Motor neuron (in vitro differentiated cells): ENCODE data around the gene STX11. TPM values are rescaled to one million over a fixed set of nuclear protein-coding genes. Genes with fewer than 3 reads are reported as not detected.
"Not testable (repeated sequence)": the region's sequence is repeated elsewhere in the genome, so short reads cannot be mapped to it uniquely, and the experiment has no call there.

Source experiments
- ATAC-seq, 8 experiments: fragments of 200-7000 bp; cut with Tn5 transposase; replicated peaks in 6 of 8; 2 replicates each; pipeline ENCODE4 v1.8.0; 2021; ENCODE audit warnings: mild to moderate bottlenecking in 8 of 8, moderate library complexity in 8 of 8
- H3K27ac ChIP-seq, 2 donors: fragments of 250-450 bp; sonication (Bioruptor Pico); 2 replicates each; pipeline ENCODE4 v1.9.0; 2021; ENCODE audit warnings: antibody characterized with exemption in 2 of 2, mild to moderate bottlenecking in 2 of 2, moderate library complexity in 1 of 2
- H3K4me1 ChIP-seq, 2 donors: fragments of 250-450 bp; sonication (Bioruptor Pico); replicated peaks in 1 of 2; 2 replicates each; pipeline ENCODE4 v1.6.1; 2021; ENCODE audit warnings: antibody characterized with exemption in 2 of 2, mild to moderate bottlenecking in 2 of 2, moderate library complexity in 1 of 2
- H3K4me3 ChIP-seq, 5 donors: fragments of 250-450 bp; sonication (Bioruptor Pico); 2 replicates each; pipeline ENCODE4 v1.9.0; 2021; ENCODE audit warnings: antibody characterized with exemption in 5 of 5, mild to moderate bottlenecking in 5 of 5, moderate library complexity in 4 of 5
- WGBS, 10 experiments: fragments of 450-650 bp; shearing (Covaris generic); methylation state at CpG; one replicate each; pipeline ENCODE4 v1.0.0; 2022; 5-methylcytosine and 5-hydroxymethylcytosine counted together
- in situ Hi-C, 9 experiments: fragments of 400-800 bp; cut with MboI; loops; one replicate each; pipeline ENCODE4 v1.15.0; 2021; ENCODE audit warnings: low sequenced_read_pairs in 9 of 9, low pct_unique_long_range_greater_than_20kb in 2 of 9; ENCODE audit not compliant: unreplicated experiment in 9 of 9
- total RNA-seq, 8 experiments: library from RNA; unstranded; fragments of 300-600 nt; gene quantifications; 2 replicates each; pipeline versions ENCODE4 v1.2.3 to v1.2.4, GENCODE V29; 2022

Gene STX11
- total RNA-seq, 8 experiments from 2014 or later, result 0.05 to 2.0 (median 0.60) TPM; not detected in 2

DNA sequence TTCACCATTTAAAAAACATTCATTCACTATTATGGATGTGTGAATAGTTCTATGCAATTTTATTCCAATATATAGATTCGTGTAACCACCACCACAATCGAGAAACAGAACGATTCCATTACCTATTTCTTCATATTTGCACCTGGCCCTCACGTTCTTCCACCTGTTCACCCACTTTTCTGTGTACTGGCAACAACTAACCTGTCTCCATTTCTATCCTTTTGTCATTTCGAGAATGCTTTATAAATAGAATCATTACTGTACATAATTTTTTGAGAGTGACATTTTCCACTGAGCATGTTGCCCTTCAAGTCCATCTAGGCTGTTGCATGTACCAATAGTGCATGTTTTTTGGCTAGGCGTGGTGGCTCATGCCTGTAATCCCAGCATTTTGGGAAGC lies 23.2 kb upstream of the STX11 start:
- WGBS, 10 experiments, result 16 to 100% (median 83%) methylated on average over 1 to 6 of the region's 6 CpGs
- Histone ChIP-seq H3K27ac (no peak overlapping the region), H3K4me1 (no peaks in the 10 kb centered on the region), H3K4me3 (no peak overlapping the region)
- ATAC-seq, result no peak
- in situ Hi-C loops, result no loop called here

DNA sequence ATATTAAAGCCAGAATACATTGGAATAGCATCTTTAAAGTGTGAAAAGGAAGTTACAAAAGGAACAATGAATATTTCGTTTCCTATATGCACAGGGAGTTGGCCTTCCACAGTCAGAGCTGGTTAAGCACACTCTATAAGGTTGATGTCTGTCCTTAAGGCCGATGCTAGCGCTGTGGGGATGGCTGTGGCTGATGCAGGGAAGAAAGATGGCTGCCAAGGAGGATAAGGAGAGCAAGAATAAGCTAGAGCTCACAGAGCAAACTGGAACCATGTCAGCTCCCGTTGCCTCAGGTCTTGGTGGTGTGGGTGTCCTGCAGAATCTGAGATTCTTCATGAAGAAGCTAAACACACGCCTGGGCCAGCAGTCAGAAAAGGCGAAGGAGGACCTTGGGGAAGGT lies 20.8 kb upstream of the STX11 start:
- no peak for ATAC-seq
- in situ Hi-C loops, result no loop called here

DNA sequence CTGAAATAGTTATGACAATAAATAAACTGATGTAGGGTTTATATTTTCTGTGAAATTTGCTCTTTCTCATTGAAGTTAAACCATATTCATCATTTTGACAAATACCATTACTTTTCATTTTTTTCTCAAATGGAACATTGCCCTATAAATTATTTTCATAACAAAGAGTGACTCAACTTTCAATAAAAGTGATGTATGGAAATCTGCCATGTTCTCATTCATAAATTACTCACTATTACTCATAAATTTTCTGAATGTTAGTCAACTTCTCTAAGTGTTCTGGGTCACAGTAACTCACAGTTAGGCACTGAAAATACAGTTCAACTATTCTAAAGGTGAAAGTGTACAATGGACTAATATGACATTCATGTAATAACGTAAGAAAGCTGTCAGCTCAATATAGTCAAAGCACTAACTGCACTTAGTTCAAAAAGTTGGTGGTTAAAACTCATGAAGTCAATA lies 19.0 kb upstream of the STX11 start:
- Histone ChIP-seq H3K4me3 (no peak overlapping the region), H3K27ac (no peak overlapping the region), H3K4me1 (no peaks in the 10 kb centered on the region)
- ATAC-seq, result no peak
- in situ Hi-C loops, result no loop called here
- WGBS, 10 experiments, result 14 to 100% (median 67%) methylated on average over 1 of the region's 1 CpG; no CpG with 5 or more reads in 3 of the 10 experiments

More for the DNA sequence above, 20.8 kb upstream of the STX11 start:
- Histone ChIP-seq H3K27ac (no peak overlapping the region), H3K4me1 (no peaks in the 10 kb centered on the region), H3K4me3 (no peak overlapping the region)
- 50 to 93% (median 80%) methylated on average over 1 to 5 of the region's 6 CpGs; no CpG with 5 or more reads in 1 of the 10 experiments for WGBS, 10 experiments

DNA sequence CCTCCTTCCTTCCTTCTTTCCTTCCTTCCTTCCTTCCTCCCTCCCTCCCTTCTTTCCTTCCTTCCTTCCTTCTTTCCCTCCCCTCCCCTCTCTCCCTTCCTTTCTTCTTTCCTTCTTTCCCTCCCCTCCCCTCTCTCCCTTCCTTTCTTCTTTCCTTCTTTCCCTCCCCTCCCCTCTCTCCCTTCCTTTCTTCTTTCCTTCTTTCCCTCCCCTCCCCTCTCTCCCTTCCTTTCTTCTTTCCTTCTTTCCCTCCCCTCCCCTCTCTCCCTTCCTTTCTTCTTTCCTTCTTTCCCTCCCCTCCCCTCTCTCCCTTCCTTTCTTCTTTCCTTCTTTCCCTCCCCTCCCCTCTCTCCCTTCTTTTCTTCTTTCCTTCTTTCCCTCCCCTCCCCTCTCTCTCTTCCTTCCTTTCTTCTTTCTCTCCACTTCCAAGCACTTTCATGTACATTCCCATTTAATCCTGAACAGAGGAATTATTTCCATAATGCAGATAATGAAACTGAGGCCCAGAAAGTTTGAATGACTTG lies 18.1 kb upstream of the STX11 start:
- H3K27ac ChIP-seq, H3K4me1 ChIP-seq, ATAC-seq, H3K4me3 ChIP-seq, in situ Hi-C loops: not testable (repeated sequence)

DNA sequence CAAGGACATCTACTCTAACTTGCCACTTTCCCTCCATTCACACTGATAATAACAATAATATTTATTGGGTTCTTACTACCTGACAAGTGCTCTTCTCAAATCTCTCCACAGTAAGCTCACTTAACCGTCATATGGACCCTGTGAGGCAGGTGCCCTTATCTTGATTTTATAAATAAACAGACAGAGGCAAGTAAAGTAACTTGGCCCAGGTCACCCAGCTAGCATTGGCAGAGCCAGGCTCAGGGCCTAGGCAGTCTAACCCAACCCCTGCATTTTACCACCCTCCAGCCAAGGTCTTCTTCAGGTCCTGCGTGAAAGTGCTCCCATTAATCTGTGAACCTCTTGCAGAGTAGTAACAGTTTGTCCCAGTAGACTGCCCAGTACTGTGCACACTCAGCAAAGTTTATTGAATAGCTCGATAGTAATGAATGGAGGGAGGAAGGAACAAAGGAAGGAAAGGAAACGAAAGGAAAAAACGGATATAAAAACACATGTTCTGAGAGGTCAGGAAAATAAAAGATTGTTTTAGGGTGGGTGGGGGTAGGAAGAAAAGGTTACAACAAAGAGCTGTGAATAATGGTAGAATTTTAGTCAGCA lies 17.0 kb upstream of the STX11 start:
- ATAC-seq, result no peak
- Histone ChIP-seq H3K4me1 (no peaks in the 10 kb centered on the region), H3K27ac (no peak overlapping the region), H3K4me3 (no peak overlapping the region)
- WGBS, 10 experiments, result 67 to 98% (median 88%) methylated on average over 4 to 5 of the region's 5 CpGs; no CpG with 5 or more reads in 1 of the 10 experiments
- in situ Hi-C loops, result no loop called here

DNA sequence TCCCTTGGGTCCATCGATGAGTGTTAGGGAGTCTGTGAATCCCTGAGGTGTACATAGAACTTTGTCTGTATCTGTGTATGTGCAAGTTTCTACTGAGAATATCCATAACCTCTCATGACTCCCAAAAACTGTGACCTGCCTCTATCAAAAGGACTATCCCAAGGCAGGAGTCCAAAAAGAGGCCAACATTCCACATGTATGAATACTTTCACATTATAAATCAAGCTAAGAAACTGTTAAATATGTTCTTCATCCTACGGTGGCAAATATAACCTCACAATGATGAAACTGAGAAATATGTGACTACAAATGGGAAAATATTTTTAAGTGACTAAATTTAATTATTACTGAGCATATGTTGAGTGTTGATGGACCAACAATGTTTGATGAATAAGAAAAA lies 16.1 kb upstream of the STX11 start:
- Histone ChIP-seq H3K4me3 (no peak overlapping the region), H3K4me1 (no peaks in the 10 kb centered on the region), H3K27ac (no peak overlapping the region)
- no peak for ATAC-seq
- in situ Hi-C loops, result no loop called here
- 49 to 100% (median 86%) methylated on average over 1 to 2 of the region's 2 CpGs; no CpG with 5 or more reads in 1 of the 10 experiments for WGBS, 10 experiments

DNA sequence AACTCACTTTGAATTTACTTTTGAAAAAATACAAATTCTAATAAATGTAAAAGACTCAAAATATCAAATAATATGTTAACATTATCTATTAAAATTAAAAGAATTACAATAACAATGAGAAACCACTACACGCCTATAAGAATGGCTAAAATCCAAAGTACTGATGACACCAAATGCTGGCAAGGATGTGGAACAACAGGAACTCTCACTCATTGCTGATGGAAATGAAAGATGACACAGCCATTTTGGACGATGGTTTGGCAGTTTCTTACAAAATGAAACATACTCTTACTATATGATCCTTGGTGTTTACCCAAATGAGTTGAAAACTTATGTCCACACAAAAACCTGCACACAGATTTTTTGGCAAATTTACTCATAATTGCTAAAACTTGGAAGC lies 15.6 kb upstream of the STX11 start:
- WGBS, 10 experiments, result 20 to 100% (median 67%) methylated on average over 1 to 2 of the region's 2 CpGs
- no peak for ATAC-seq
- no peak overlapping the region for H3K27ac ChIP-seq
- no peak overlapping the region for H3K4me3 ChIP-seq
- H3K4me1 ChIP-seq, result no peaks in the 10 kb centered on the region
- in situ Hi-C loops, result no loop called here

DNA sequence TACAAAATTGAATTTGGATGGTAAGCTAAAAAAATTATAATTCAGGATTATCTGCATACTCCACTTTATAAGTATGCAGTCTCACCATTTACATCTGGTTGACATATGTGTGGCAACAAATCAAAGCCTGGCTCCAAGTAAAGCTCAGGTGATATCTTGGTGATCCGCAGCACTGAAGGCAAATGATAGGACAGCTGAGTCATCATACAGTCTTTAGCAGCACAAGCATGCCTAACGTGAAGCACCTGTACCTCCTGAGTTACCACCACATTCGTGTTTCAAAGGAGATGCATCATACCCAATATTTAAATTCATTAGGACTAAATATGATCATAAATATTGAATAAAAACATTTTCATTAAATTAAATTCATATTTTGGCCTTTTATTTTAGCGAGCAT lies 11.8 kb upstream of the STX11 start:
- WGBS, 10 experiments, result 10 to 100% (median 69%) methylated on average over 1 to 4 of the region's 4 CpGs; no CpG with 5 or more reads in 1 of the 10 experiments
- Histone ChIP-seq H3K27ac (no peak overlapping the region), H3K4me1 (no peaks in the 10 kb centered on the region), H3K4me3 (no peak overlapping the region)
- ATAC-seq, result no peak
- in situ Hi-C loops, result no loop called here

DNA sequence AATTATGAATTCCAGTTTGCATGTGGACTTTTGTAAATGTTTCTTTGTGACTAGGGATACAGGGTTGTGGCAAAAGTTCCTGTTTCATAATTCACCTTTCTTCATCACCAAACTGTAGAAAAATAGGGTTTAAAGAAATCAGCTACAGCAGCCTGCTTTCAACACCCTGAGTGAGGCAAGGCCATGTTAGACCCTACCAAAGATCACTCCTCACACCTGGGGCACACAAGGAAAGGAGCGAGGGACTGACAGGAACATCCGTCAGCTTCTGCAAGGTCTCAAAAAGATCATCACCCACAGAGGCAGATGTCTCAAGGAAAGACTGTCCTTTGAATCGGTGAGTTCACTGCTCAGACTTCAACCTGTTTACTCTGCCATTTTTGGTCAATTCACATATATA lies 10.5 kb upstream of the STX11 start:
- in situ Hi-C loops, result no loop called here
- H3K4me3 ChIP-seq, result no peak overlapping the region
- H3K27ac ChIP-seq, result no peak overlapping the region
- H3K4me1 ChIP-seq, result no peaks in the 10 kb centered on the region
- no peak for ATAC-seq
- 40 to 100% (median 97%) methylated on average over 1 to 3 of the region's 3 CpGs; no CpG with 5 or more reads in 6 of the 10 experiments for WGBS, 10 experiments

DNA sequence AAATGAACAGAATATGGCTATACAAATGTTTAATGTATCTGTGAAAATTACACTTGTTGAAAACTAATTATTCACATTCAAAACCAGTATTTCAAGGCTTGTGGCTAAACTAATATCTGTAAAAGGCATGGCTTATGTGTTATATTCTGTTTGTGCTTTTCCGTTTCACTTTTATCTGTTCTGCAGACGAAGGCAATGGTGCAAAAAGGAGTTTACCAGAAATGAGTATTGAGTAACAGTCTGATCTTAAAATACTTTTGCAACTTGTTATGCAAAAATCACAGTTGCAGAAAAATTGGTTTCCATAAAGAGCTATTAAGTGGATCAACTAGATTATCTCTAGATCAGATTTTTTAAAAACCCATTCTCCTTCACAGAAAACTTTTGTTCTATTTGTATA lies 9.4 kb upstream of the STX11 start:
- H3K4me1 ChIP-seq, result no peaks in the 10 kb centered on the region
- ATAC-seq, result peak in 1 of 8 experiments; percentile 19
- no peak overlapping the region for H3K27ac ChIP-seq
- in situ Hi-C loops, result no loop called here
- WGBS, 10 experiments, result 33 to 100% (median 76%) methylated on average over 1 to 2 of the region's 2 CpGs; no CpG with 5 or more reads in 2 of the 10 experiments
- no peak overlapping the region for H3K4me3 ChIP-seq

DNA sequence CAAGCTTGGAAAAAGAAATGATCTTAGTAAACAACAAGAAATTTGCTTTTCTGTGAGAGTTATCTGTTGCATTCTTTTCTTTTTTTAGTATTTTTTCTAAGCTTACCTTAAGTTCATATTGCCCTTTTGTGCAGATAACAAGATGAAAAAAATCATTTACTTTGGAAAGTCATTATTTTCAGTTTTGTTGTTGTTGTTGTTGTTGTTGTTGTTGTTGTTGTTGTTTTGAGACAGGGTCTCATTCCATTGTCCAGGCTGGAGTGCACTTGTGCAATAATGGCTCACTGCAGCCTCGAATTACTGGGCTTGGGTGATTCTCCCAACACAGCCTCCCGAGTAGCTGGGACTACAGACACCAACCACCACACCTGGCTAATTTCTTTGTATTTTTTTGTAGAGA lies 8.8 kb upstream of the STX11 start:
- Histone ChIP-seq H3K4me1 (no peaks in the 10 kb centered on the region), H3K27ac (no peak overlapping the region), H3K4me3 (no peak overlapping the region)
- in situ Hi-C loops, result no loop called here
- ATAC-seq, result no peak
- WGBS, 10 experiments, result 51 to 100% (median 73%) methylated on average over 1 to 2 of the region's 2 CpGs; no CpG with 5 or more reads in 5 of the 10 experiments

DNA sequence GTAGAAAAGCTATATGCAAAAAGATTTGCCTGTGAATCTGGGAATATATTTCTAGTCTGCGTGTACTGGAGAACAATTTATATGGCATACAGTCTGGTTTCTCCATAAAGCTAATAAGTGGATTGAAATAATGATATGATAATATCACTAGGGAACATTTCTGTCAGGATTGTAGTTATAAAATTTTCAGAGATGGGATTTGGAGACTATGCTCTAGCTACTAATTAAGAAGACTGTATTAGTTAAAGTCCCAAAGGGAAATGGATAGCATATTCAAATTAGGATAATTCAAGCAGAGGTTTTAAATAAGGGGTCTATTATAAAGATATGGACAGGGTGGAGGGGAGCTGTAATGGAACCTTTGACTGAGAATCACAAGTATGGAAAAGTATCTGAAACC lies 7.2 kb upstream of the STX11 start:
- Histone ChIP-seq H3K27ac (no peak overlapping the region), H3K4me1 (no peaks in the 10 kb centered on the region), H3K4me3 (no peak overlapping the region)
- in situ Hi-C loops, result no loop called here
- no peak for ATAC-seq
- WGBS, 10 experiments, result 9 to 100% (median 82%) methylated on average over 1 of the region's 1 CpG; no CpG with 5 or more reads in 4 of the 10 experiments

DNA sequence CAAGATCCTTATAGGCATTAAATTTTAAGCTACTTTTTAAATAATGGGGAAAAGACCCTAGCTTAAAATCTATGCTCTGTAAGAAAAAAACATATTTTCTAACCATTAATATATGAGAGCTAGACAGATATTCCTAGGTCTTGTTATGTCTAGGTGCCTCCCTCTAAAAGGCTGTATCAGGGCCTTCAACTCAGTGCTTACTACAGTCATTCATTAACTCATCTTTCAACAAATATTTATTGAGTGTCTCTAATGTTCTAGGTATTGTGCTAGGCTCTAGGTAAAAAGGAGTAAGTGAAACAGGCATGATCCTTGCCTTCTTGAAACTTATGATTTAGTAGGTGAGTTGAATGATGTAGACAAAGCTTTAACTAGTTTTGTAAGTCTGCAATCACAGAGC lies 6.4 kb upstream of the STX11 start:
- Histone ChIP-seq H3K4me3 (no peak overlapping the region), H3K27ac (no peak overlapping the region), H3K4me1 (no peaks in the 10 kb centered on the region)
- in situ Hi-C loops, result no loop called here
- no peak for ATAC-seq

DNA sequence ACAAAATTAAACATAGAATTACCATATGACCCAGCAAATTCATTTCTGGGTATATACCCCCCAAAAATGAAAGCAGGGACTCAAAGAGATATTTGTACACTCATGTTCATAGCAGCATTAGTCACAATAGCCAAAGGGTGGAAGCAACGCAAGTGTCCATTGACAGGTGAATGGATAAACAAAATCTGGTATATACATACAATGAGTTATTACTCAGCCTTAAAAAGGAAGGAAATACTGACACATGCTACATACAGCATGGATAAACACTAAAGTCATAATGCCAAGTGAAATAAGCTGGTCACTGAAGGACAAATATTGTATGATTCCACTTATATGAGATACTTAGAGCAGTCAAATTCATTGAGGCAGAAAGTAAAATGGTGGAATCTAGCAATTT lies 5.3 kb upstream of the STX11 start:
- H3K4me3 ChIP-seq, result no peak overlapping the region
- 80 to 100% (median 88%) methylated on average over 1 of the region's 1 CpG; no CpG with 5 or more reads in 3 of the 10 experiments for WGBS, 10 experiments
- no peaks in the 10 kb centered on the region for H3K4me1 ChIP-seq
- ATAC-seq, result no peak
- H3K27ac ChIP-seq, result no peak overlapping the region
- in situ Hi-C loops, result no loop called here
